GM12878 (cell line): ENCODE data around the gene IFNAR1. TPM values are rescaled to one million over a fixed set of nuclear protein-coding genes. Genes with fewer than 3 reads are reported as not detected.

Experiments used
- ATAC-seq: fragments of 200-7000 bp; cut with Tn5 transposase; 3 replicates; pipeline ENCODE4 v1.9.1; 2020; ENCODE audit warnings: mild to moderate bottlenecking, moderate library complexity
- BruUV-seq: library from RNA; stranded (reverse); fragments of 400-500 nt; replicated peaks from 2 replicates; lab custom pipeline; 2021; lab: Mats Ljungman, UMichigan
- CTCF ChIA-PET: fragments of 300-600 bp; sonication (Branson Sonifier 250); formaldehyde crosslinking; extraction: SDS; loops from one replicate; lab custom pipeline; 2021; ENCODE audit warnings: inconsistent platforms; lab: Yijun Ruan, JAX
- POLR2A ChIA-PET: fragments of 350-600 bp; formaldehyde crosslinking; extraction: SDS; loops from one replicate; lab custom pipeline; 2021; ENCODE audit warnings: inconsistent platforms; lab: Charles Lee
- RAD21 ChIA-PET: fragments of 300-600 bp; sonication (Branson Sonifier 250); formaldehyde crosslinking; loops from one replicate; lab custom pipeline; 2023; ENCODE audit warnings: antibody characterized with exemption; ENCODE audit not compliant: unreplicated experiment; lab: Charles Lee
- SMC1A ChIA-PET: fragments of 300-600 bp; sonication (Branson Sonifier 250); formaldehyde crosslinking; loops from one replicate; lab custom pipeline; 2023; ENCODE audit not compliant: unreplicated experiment, uncharacterized antibody; lab: Charles Lee
- DNase-seq: peaks from one replicate; pipeline ENCODE4 v3.0.0-alpha.2; 2011; ENCODE audit warnings: low read depth, low spot score
- FAIRE-seq: peaks from 3 replicates; lab custom pipeline; 2011; peaks lifted over from hg19 to GRCh38; lab: Jason Lieb, UNC
- H2AFZ ChIP-seq: 2 replicates; pipeline ENCODE4 v1.6.0; 2011; ENCODE audit warnings: low read depth, low read length, control low read depth; ENCODE audit not compliant: control insufficient read depth
- H3K27ac ChIP-seq: 2 replicates; pipeline ENCODE4 v1.5.1; 2011; ENCODE audit warnings: control low read depth; ENCODE audit not compliant: control insufficient read depth, insufficient read depth
- H3K27me3 ChIP-seq, 2 experiments: replicated peaks in 1 of 2; 2 replicates each; pipeline versions ENCODE4 v1.6.0 to v1.6.1; 2011; ENCODE audit warnings: low read length in 1 of 2; ENCODE audit not compliant: control insufficient read depth in 2 of 2, insufficient read depth in 2 of 2
- H3K36me3 ChIP-seq, 2 experiments: 2 replicates each; pipeline ENCODE4 v1.5.1; 2011; ENCODE audit warnings: low read length in 1 of 2; ENCODE audit not compliant: control insufficient read depth in 2 of 2, insufficient read depth in 2 of 2
- H3K4me1 ChIP-seq: 2 replicates; pipeline ENCODE4 v1.6.1; 2011; ENCODE audit warnings: mild to moderate bottlenecking, low read length, moderate library complexity, mixed read lengths; ENCODE audit not compliant: control insufficient read depth, insufficient read depth
- H3K4me2 ChIP-seq: 2 replicates; pipeline ENCODE4 v1.6.0; 2011; ENCODE audit warnings: control low read depth; ENCODE audit not compliant: control insufficient read depth, insufficient read depth
- H3K4me3 ChIP-seq: fragments of 200-600 bp; sonication (generic); 2 replicates; pipeline ENCODE4 v1.5.1; 2016
- H3K79me2 ChIP-seq: 2 replicates; pipeline ENCODE4 v1.6.0; 2011; ENCODE audit warnings: low read length; ENCODE audit not compliant: control insufficient read depth, insufficient read depth
- H3K9ac ChIP-seq: 2 replicates; pipeline ENCODE4 v1.8.0; 2011; ENCODE audit warnings: low read length, control low read depth, mixed read lengths; ENCODE audit not compliant: control insufficient read depth, insufficient read depth
- H3K9me3 ChIP-seq: replicated peaks from 3 replicates; pipeline ENCODE4 v1.5.1; 2011; ENCODE audit warnings: mild to moderate bottlenecking, low read length; ENCODE audit not compliant: control insufficient read depth, insufficient read depth
- H4K20me1 ChIP-seq: 2 replicates; pipeline ENCODE4 v1.6.0; 2011; ENCODE audit not compliant: control insufficient read depth, insufficient read depth
- ATF7 ChIP-seq: fragments of 450-650 bp; IDR thresholded peaks from 2 replicates; pipeline ENCODE4 v1.6.1; 2016; ENCODE audit warnings: low read depth, mild to moderate bottlenecking
- FOS ChIP-seq: IDR thresholded peaks from 3 replicates; pipeline ENCODE4 v1.6.1; 2011; ENCODE audit warnings: borderline replicate concordance; ENCODE audit not compliant: insufficient read length; ENCODE audit errors: extremely low read depth
- SRF ChIP-seq, 2 experiments: IDR thresholded peaks; 2 replicates each; pipeline ENCODE4 v1.6.1; 2011; ENCODE audit warnings: low read depth in 2 of 2, low read length in 2 of 2, mild to moderate bottlenecking in 1 of 2, moderate library complexity in 1 of 2
- WGBS: methylation state at CpG from one replicate; pipeline ENCODE4 v1.1.6; 2016; ENCODE audit warnings: low lambda C conversion rate; ENCODE audit not compliant: insufficient replicate concordance, insufficient coverage; ENCODE audit errors: missing lambda C conversion rate; 5-methylcytosine and 5-hydroxymethylcytosine counted together
- in situ Hi-C: fragments of 300-500 bp; cut with MboI; formaldehyde crosslinking; loops from 9 replicates; pipeline ENCODE4 v1.14.3; 2018; ENCODE audit warnings: mixed read lengths
- intact Hi-C: fragments of 100-400 bp; cut with micrococcal nuclease; formaldehyde crosslinking; loops from one replicate; pipeline ENCODE4 v1.14.2; 2022; ENCODE audit not compliant: unreplicated experiment
- polyA plus RNA-seq, 11 experiments: library from polyadenylated mRNA; depleted of rRNA in 4 of 11; unstranded in 6 of 11; stranded (reverse) in 5 of 11; fragments of >200 nt; fragmentation: Nextera tagmentation in 4 of 11; fragmentation: Illumina TruSeq in 1 of 11; extraction: Ambion mirVana in 4 of 11; extraction: Trizol in 1 of 11; gene quantifications; 1 replicate in 1 of 11; 2 replicates in 10 of 11; pipeline versions ENCODE4 v1.2.1 to v1.2.3, GENCODE V29; 2011 to 2016; ENCODE audit warnings: inconsistent platforms in 2 of 11, missing spikeins in 2 of 11, low read depth in 1 of 11
- total RNA-seq, 4 experiments: library from RNA; depleted of rRNA in 3 of 4; stranded (reverse); fragments of >200 nt in 3 of 4; fragmentation: Illumina TruSeq in 1 of 4; extraction: Trizol in 1 of 4; gene quantifications; 2 replicates each; pipeline versions ENCODE4 v1.2.1 to v1.2.3, GENCODE V29; 2013 to 2021
- TF ChIP-seq, protein P1 (sequence below), 3 experiments: IDR thresholded peaks in 2 of 3; conservative IDR thresholded peaks in 1 of 3; 2 replicates each; pipeline ENCODE4 v1.5.1; 2011; ENCODE audit warnings: low read depth in 3 of 3, low read length in 3 of 3, mild to moderate bottlenecking in 3 of 3, control low read depth in 2 of 3, moderate library complexity in 2 of 3, inconsistent platforms in 1 of 3, mixed read lengths in 1 of 3; ENCODE audit not compliant: control insufficient read depth in 2 of 3, insufficient read depth in 1 of 3; ENCODE audit errors: extremely low read depth in 1 of 3

The IFNAR1 gene
- total and polyA plus RNA-seq, 10 of the 15 experiments (the other 5 are each of a cell fraction or from before 2014, with no cell fraction given), result 12.0 to 62.4 (median 24.6) TPM

DNA sequence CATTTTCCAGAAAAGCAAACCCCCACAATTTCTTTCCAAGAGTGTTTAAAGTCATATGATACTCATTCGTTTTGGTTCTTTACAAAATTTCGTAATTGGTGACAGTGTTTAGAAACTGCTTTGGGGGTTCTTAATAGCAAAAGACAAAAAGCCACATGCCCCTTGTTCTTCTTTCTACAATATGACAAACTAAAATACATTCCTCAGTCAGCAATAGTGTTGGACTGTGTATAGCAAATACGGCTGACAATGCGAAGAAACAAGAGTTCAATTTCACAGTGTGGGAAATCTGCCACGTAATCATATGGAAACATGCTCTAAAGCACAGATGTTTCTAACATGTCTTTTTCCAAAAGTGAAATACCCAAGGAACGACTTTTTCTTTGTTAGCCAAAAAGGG is 7.6 kb upstream of the IFNAR1 start:
- no TSS peak for BruUV-seq
- WGBS, result 49% methylated on average over 6 of the region's 6 CpGs

More for the DNA sequence above, 7.6 kb upstream of the IFNAR1 start:
- TF ChIP-seq, protein P1, sequence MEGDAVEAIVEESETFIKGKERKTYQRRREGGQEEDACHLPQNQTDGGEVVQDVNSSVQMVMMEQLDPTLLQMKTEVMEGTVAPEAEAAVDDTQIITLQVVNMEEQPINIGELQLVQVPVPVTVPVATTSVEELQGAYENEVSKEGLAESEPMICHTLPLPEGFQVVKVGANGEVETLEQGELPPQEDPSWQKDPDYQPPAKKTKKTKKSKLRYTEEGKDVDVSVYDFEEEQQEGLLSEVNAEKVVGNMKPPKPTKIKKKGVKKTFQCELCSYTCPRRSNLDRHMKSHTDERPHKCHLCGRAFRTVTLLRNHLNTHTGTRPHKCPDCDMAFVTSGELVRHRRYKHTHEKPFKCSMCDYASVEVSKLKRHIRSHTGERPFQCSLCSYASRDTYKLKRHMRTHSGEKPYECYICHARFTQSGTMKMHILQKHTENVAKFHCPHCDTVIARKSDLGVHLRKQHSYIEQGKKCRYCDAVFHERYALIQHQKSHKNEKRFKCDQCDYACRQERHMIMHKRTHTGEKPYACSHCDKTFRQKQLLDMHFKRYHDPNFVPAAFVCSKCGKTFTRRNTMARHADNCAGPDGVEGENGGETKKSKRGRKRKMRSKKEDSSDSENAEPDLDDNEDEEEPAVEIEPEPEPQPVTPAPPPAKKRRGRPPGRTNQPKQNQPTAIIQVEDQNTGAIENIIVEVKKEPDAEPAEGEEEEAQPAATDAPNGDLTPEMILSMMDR (IDR thresholded peaks at IDR 0.05 in 2 of 3, conservative IDR thresholded peaks at IDR 0.05 in 1 of 3; ENCODE audit: control insufficient read depth in 2 of 3, extremely low read depth in 1 of 3, insufficient read depth in 1 of 3, low read depth in 3 of 3, low read length in 3 of 3), result no peak
- TF ChIP-seq ATF7 (no peak), SRF (IDR thresholded peaks at IDR 0.05; ENCODE audit: low read depth in 2 of 2, low read length in 2 of 2) (no peak), FOS (no peak)
- TF ChIP-seq, all 136 proteins: peak for 0
- SMC1A ChIA-PET, result interaction anchor here (0.8 to 1.0 kb wide), 2 partner anchors 11 to 80 kb away, joined by 3 read pairs; no protein-coding TSS in a partner anchor
- Histone ChIP-seq H3K9me3 (peaks cover 2% of the 10 kb centered on the region; the same call in 2 of the 3 replicates), H3K27me3 (no peaks in the 10 kb centered on the region), H4K20me1 (no peaks in the 10 kb centered on the region), H3K27ac (no peak overlapping the region), H3K9ac (no peak overlapping the region), H3K4me3 (no peak overlapping the region), H2AFZ (no peak overlapping the region), H3K4me1 (no peaks in the 10 kb centered on the region; the same call in 1 of the 2 replicates), H3K4me2 (no peak overlapping the region), H3K79me2 (no peaks in the 10 kb centered on the region), H3K36me3 (no peaks in the 10 kb centered on the region)
- DNase-seq, result no peak
- intact Hi-C loops, result no loop called here
- CTCF ChIA-PET, result no interaction called here
- in situ Hi-C loops, result no loop called here
- no peak for ATAC-seq
- no peak for FAIRE-seq
- RAD21 ChIA-PET, result interaction anchor here (0.9 kb wide), 1 partner anchor 127 kb away, joined by 3 read pairs; no protein-coding TSS in a partner anchor
- POLR2A ChIA-PET, result no interaction called here
